Epithelial cell of esophagus (primary cell): Measurements from ENCODE around the gene WDFY4.

Source experiments
- DNase-seq: peaks from one replicate; pipeline ENCODE4 v3.0.0; 2010; ENCODE audit warnings: low read depth
- H3K4me3 ChIP-seq: 2 replicates; pipeline ENCODE4 v1.5.1; 2011; ENCODE audit warnings: mild to moderate bottlenecking, low read length, control low read depth
- CTCF ChIP-seq: IDR thresholded peaks from 2 replicates; pipeline ENCODE4 v1.5.1; 2011; ENCODE audit warnings: low read depth, mild to moderate bottlenecking, low read length, control low read depth, inconsistent platforms; ENCODE audit not compliant: insufficient read depth; ENCODE audit errors: missing control alignments

WDFY4 gene

GRCh38 chr10:48884179-48885045, 199.7 kb downstream of the WDFY4 start:
- no peak overlapping the region for H3K4me3 ChIP-seq
- TF ChIP-seq CTCF: no peak
- no peak for DNase-seq

GRCh38 chr10:48885376-48885775, 200.7 kb downstream of the WDFY4 start:
- peak; percentile 32 for TF ChIP-seq CTCF

GRCh38 chr10:48887982-48888381, 203.3 kb downstream of the WDFY4 start:
- H3K4me3 ChIP-seq: no peak overlapping the region

More at GRCh38 chr10:48885376-48885775, 200.7 kb downstream of the WDFY4 start:
- DNase-seq: peak; percentile 28
- H3K4me3 ChIP-seq: no peak overlapping the region

GRCh38 chr10:48890888-48891850, 206.5 kb downstream of the WDFY4 start:
- DNase-seq: peak; percentile 15
- TF ChIP-seq CTCF: no peak
- no peak overlapping the region for H3K4me3 ChIP-seq

More at GRCh38 chr10:48887982-48888381, 203.3 kb downstream of the WDFY4 start:
- DNase-seq: no peak
- TF ChIP-seq CTCF: no peak

GRCh38 chr10:48894911-48895802, 210.5 kb downstream of the WDFY4 start:
- no peak for TF ChIP-seq CTCF
- no peak for DNase-seq
- H3K4me3 ChIP-seq: no peak overlapping the region

GRCh38 chr10:48895803-48896195, 211.1 kb downstream of the WDFY4 start:
- no peak for DNase-seq
- TF ChIP-seq CTCF: no peak
- no peak overlapping the region for H3K4me3 ChIP-seq
